Coronary artery (tissue), 2 donors: ENCODE data around the gene DKK1.
"Not testable (repeated sequence)": the region's sequence is repeated elsewhere in the genome, so short reads cannot be mapped to it uniquely, and the experiment has no call there.

ENCODE experiments used
- DNase-seq: peaks from one replicate; pipeline ENCODE4 v3.0.0-alpha.2; 2017; ENCODE audit warnings: low spot score
- H3K27ac ChIP-seq, 2 donors: fragments of 200-600 bp; sonication (generic); one replicate each; pipeline ENCODE4 v1.5.1; 2016 to 2019
- H3K4me3 ChIP-seq: fragments of 200-600 bp; sonication (generic); 2 replicates; pipeline ENCODE4 v1.5.1; 2016; ENCODE audit warnings: mild to moderate bottlenecking, moderate library complexity
- TF ChIP-seq, protein P1 (sequence below): fragments of 200-600 bp; sonication (generic); IDR thresholded peaks from one replicate; pipeline ENCODE4 v1.5.1; 2019; ENCODE audit warnings: antibody characterized with exemption

Gene DKK1

DNA sequence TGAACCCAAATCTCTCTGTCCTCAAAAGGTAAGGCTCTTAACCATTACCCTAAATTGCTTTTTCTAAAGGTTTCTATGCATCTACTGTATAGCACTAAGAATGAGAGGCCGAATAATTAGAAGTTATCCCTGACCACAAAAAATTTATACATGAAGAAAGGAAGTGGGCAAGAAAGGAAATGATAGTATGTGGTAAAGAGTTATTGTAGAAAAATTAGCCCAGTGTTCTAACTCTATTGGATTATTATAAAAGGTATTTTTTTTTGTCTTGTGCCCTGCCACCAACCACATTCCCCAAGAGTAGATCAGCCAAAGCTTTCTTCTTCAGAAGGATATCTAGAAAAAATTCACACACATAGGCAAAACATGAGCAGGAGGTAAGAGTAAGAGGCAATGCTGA is 45.4 kb downstream of the DKK1 start:
- no peak for DNase-seq
- Histone ChIP-seq H3K27ac (no peak overlapping the region), H3K4me3 (no peak overlapping the region)
- TF ChIP-seq, protein P1, sequence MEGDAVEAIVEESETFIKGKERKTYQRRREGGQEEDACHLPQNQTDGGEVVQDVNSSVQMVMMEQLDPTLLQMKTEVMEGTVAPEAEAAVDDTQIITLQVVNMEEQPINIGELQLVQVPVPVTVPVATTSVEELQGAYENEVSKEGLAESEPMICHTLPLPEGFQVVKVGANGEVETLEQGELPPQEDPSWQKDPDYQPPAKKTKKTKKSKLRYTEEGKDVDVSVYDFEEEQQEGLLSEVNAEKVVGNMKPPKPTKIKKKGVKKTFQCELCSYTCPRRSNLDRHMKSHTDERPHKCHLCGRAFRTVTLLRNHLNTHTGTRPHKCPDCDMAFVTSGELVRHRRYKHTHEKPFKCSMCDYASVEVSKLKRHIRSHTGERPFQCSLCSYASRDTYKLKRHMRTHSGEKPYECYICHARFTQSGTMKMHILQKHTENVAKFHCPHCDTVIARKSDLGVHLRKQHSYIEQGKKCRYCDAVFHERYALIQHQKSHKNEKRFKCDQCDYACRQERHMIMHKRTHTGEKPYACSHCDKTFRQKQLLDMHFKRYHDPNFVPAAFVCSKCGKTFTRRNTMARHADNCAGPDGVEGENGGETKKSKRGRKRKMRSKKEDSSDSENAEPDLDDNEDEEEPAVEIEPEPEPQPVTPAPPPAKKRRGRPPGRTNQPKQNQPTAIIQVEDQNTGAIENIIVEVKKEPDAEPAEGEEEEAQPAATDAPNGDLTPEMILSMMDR = no peak

DNA sequence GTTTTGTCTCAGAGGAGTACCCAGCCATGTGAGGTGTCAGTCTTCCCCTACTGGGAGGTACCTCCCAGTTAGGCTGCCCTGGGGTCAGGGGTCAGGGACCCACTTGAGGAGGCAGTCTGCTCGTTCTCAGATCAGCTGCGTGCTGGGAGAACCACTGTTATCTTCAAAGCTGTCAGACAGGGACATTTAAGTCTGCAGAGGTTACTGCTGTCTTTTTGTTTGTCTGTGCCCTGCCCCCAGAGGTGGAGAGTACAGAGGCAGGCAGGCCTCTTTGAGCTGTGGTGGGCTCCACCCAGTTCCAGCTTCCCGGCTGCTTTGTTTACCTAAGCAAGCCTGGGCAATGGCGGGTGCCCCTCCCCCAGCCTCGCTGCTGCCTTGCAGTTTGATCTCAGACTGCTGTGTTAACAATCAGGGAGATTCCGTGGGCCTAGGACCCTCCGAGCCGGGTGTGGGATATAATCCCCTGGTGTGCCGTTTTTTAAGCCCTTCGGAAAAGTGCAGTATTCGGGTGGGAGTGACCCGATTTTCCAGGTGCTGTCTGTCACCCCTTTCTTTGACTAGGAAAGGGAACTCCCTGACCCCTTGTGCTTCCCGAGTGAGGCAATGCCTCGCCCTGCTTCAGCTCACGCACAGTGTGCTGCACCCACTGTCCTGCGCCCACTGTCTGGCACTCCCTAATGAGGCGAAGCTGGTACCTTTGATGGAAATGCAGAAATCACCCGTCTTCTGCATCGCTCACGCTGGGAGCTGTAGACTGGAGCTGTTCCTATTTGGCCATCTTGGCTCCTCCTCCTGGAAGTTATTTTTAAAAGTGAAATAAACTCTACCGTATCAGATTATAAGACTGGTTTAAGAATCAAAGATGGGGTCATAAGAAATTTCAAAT is 51.7 kb downstream of the DKK1 start:
- DNase-seq, H3K27ac ChIP-seq, H3K4me3 ChIP-seq: not testable (repeated sequence)
